Caco-2 (cell line): ENCODE measurements around the gene ARHGAP27. TPM values are rescaled to one million over a fixed set of nuclear protein-coding genes. Genes with fewer than 3 reads are reported as not detected.
A peak's percentile ranks its signal among the peaks of the same experiment; 100 is the strongest.

Experiments
- BruUV-seq: library from RNA; stranded (reverse); fragments of 400-500 nt; replicated peaks from 2 replicates; lab custom pipeline; 2021; lab: Mats Ljungman, UMichigan
- CTCF ChIA-PET: fragments of 300-600 bp; sonication (Branson Sonifier 250); formaldehyde crosslinking; loops from one replicate; lab custom pipeline; 2022; ENCODE audit warnings: antibody characterized with exemption; lab: Charles Lee
- POLR2A ChIA-PET: fragments of 300-600 bp; sonication (Branson Sonifier 250); formaldehyde crosslinking; loops from one replicate; lab custom pipeline; 2022; ENCODE audit warnings: antibody characterized with exemption; lab: Charles Lee
- DNase-seq, 2 experiments: peaks; one replicate each; pipeline versions ENCODE4 v3.0.0 to v3.0.0-alpha.2; 2020 to 2022
- H3K27me3 ChIP-seq: replicated peaks from 2 replicates; pipeline ENCODE4 v1.6.0; 2011; ENCODE audit warnings: low read length; ENCODE audit not compliant: control insufficient read depth, insufficient read depth
- H3K36me3 ChIP-seq: 2 replicates; pipeline ENCODE4 v1.5.1; 2011; ENCODE audit warnings: low read length; ENCODE audit not compliant: control insufficient read depth, insufficient read depth
- H3K4me1 ChIP-seq: fragments of 250-450 bp; sonication (Bioruptor Pico); 2 replicates; pipeline ENCODE4 v1.5.1; 2020; ENCODE audit warnings: mild to moderate bottlenecking
- H3K4me3 ChIP-seq: 2 replicates; pipeline ENCODE4 v1.5.1; 2011; ENCODE audit warnings: low read depth, mild to moderate bottlenecking, control low read depth, low read length
- H3K9me3 ChIP-seq: fragments of 250-450 bp; sonication (Bioruptor Pico); 2 replicates; pipeline ENCODE4 v1.5.1; 2020; ENCODE audit warnings: mild to moderate bottlenecking, moderate library complexity
- H3K27ac Mint-ChIP-seq: one replicate; pipeline ENCODE4 v1.8.0; 2022; ENCODE audit warnings: mixed read lengths; ENCODE audit not compliant: unreplicated experiment
- H3K27me3 Mint-ChIP-seq: one replicate; pipeline ENCODE4 v1.8.0; 2022; ENCODE audit warnings: mixed read lengths; ENCODE audit not compliant: insufficient read depth, unreplicated experiment
- H3K36me3 Mint-ChIP-seq: one replicate; pipeline ENCODE4 v1.8.0; 2022; ENCODE audit warnings: mild to moderate bottlenecking, mixed read lengths; ENCODE audit not compliant: insufficient read depth, unreplicated experiment
- H3K4me1 Mint-ChIP-seq: one replicate; pipeline ENCODE4 v1.8.0; 2022; ENCODE audit warnings: low read depth, mixed read lengths; ENCODE audit not compliant: unreplicated experiment
- H3K4me3 Mint-ChIP-seq: one replicate; pipeline ENCODE4 v1.8.0; 2022; ENCODE audit warnings: mild to moderate bottlenecking, moderate library complexity, mixed read lengths; ENCODE audit not compliant: unreplicated experiment
- H3K9me3 Mint-ChIP-seq: one replicate; pipeline ENCODE4 v1.8.0; 2022; ENCODE audit warnings: mixed read lengths; ENCODE audit not compliant: unreplicated experiment
- CTCF ChIP-seq, 2 experiments: fragments of 200-600 bp in 1 of 2; IDR thresholded peaks; 1 replicate in 1 of 2; 2 replicates in 1 of 2; pipeline versions ENCODE4 v1.5.1 to v1.8.0; 2011 to 2022; ENCODE audit warnings: antibody characterized with exemption in 1 of 2, control low read depth in 1 of 2, inconsistent platforms in 1 of 2, low read depth in 1 of 2, low read length in 1 of 2, mild to moderate bottlenecking in 1 of 2, moderate library complexity in 1 of 2; ENCODE audit not compliant: insufficient read depth in 1 of 2, severe bottlenecking in 1 of 2, unreplicated experiment in 1 of 2
- intact Hi-C: fragments of 100-400 bp; cut with micrococcal nuclease; formaldehyde crosslinking; loops from one replicate; pipeline ENCODE4 v1.10.0; 2022; ENCODE audit not compliant: unreplicated experiment
- total RNA-seq: library from RNA; stranded (reverse); gene quantifications from 2 replicates; pipeline ENCODE4 v1.2.3, GENCODE V29; 2022

Gene ARHGAP27
- total RNA-seq, 1 experiment from 2014 or later: 35.9 TPM

GRCh38 chr17:45380046-45380765 lies 52.5 kb downstream of the ARHGAP27 start:
- intact Hi-C loops: no loop called here
- DNase-seq: no peak
- no peaks in the 10 kb centered on the region for H3K27me3 Mint-ChIP-seq
- H3K27me3 ChIP-seq: no peaks in the 10 kb centered on the region
- no peak overlapping the region for H3K4me3 ChIP-seq
- peaks cover 14% of the 10 kb centered on the region; the same call in 1 of the 2 replicates for H3K4me1 ChIP-seq
- no peak overlapping the region for H3K4me3 Mint-ChIP-seq
- no peaks in the 10 kb centered on the region for H3K9me3 ChIP-seq
- BruUV-seq: no TSS peak
- no peaks in the 10 kb centered on the region for H3K36me3 ChIP-seq
- TF ChIP-seq CTCF (IDR thresholded peaks at IDR 0.05; ENCODE audit: insufficient read depth in 1 of 2, low read depth in 1 of 2, low read length in 1 of 2, severe bottlenecking in 1 of 2, unreplicated experiment in 1 of 2): no peak
- ChIA-PET CTCF (interaction anchor here (0.9 kb wide), 1 partner anchor 103 kb away, joined by 3 read pairs; no protein-coding TSS in a partner anchor), POLR2A (no interaction called here)
- no peak overlapping the region for H3K27ac Mint-ChIP-seq
- no peaks in the 10 kb centered on the region for H3K36me3 Mint-ChIP-seq
- H3K4me1 Mint-ChIP-seq: peaks cover 24% of the 10 kb centered on the region
- no peaks in the 10 kb centered on the region for H3K9me3 Mint-ChIP-seq

DNA sequence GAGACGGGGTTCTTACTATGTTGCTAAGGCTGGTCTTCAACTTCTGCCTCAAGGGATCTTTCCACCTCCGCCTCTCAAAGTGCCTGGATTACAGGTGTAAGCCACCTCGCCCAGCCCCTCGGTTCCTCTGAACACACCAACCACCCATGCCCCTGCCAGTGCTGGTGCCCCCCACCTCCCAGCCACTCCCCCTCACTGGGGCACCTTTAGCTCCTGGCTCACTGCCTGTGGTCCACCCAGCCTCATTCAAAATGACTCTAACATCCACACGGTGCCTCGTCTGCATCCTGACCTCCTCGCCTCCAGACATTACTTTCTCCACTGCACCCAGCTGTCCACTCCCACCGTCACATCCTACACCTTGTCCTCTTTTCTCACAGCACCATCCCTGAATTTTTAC lies 55.3 kb downstream of the ARHGAP27 start:
- Mint-ChIP-seq H3K4me1 (peaks cover 16% of the 10 kb centered on the region), H3K4me3 (no peak overlapping the region), H3K36me3 (peaks cover 2% of the 10 kb centered on the region), H3K27me3 (no peaks in the 10 kb centered on the region), H3K27ac (no peak overlapping the region), H3K9me3 (no peaks in the 10 kb centered on the region)
- H3K9me3 ChIP-seq: no peaks in the 10 kb centered on the region
- no peak for TF ChIP-seq CTCF (IDR thresholded peaks at IDR 0.05; ENCODE audit: insufficient read depth in 1 of 2, low read depth in 1 of 2, low read length in 1 of 2, severe bottlenecking in 1 of 2, unreplicated experiment in 1 of 2)
- intact Hi-C loops: no loop called here
- H3K4me3 ChIP-seq: no peak overlapping the region
- POLR2A ChIA-PET: no interaction called here
- no peak for DNase-seq
- H3K36me3 ChIP-seq: no peaks in the 10 kb centered on the region
- peaks cover 27% of the 10 kb centered on the region for H3K4me1 ChIP-seq
- CTCF ChIA-PET: no interaction called here
- H3K27me3 ChIP-seq: no peaks in the 10 kb centered on the region
- no TSS peak for BruUV-seq

DNA sequence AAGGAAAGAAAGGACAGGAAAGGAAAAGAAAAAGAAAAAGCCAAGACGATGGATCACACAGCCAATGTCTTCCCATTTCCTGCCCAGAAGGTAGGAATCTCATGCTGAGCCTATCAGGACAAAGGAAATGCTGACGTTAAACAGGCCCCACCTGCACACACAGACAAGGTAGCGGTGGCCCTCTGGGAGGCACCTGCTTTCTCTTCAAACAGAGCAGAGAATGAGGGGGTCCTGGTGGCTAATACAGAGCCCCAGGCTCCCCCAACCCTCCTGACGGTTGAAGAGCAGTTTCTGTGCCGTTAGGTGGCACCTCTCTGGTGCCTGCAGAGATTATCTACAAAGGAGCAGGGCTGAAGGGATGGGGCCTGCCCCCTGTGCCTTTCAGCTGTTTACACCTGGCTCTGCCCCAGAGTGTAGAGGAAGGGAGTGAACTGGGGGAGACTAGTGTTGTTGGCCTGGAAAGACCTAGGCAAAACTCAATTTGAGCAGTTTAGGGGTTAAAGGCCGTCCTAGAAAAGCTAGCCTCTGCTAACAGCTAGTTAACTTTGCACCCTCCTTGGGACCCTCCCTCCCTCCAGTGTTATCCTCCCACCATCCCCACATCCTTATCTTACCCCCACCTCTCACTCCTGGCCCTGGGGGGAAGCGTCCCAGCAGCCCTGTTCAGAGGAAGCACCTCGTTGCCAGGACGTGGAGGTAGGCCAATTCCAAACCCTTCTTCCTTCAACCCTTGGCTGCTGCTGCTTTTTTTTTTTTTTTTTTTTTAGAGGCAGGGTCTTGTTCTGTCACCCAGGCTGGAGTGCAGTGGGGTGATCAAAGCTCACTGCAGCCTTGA lies 56.3 kb downstream of the ARHGAP27 start:
- Histone ChIP-seq H3K9me3 (no peaks in the 10 kb centered on the region), H3K4me1 (peaks cover 31% of the 10 kb centered on the region), H3K27me3 (no peaks in the 10 kb centered on the region), H3K4me3 (no peak overlapping the region), H3K36me3 (no peaks in the 10 kb centered on the region)
- intact Hi-C loops: no loop called here
- Mint-ChIP-seq H3K36me3 (peaks cover 11% of the 10 kb centered on the region), H3K27ac (peak overlapping the region; percentile 14), H3K9me3 (no peaks in the 10 kb centered on the region), H3K4me3 (no peak overlapping the region), H3K27me3 (no peaks in the 10 kb centered on the region), H3K4me1 (peaks cover 22% of the 10 kb centered on the region)
- CTCF ChIA-PET: interaction anchor here (0.5 kb wide), 1 partner anchor 223 kb away, joined by 4 read pairs; no protein-coding TSS in a partner anchor
- BruUV-seq: no TSS peak
- no peak for DNase-seq
- POLR2A ChIA-PET: no interaction called here
- TF ChIP-seq CTCF (IDR thresholded peaks at IDR 0.05; ENCODE audit: insufficient read depth in 1 of 2, low read depth in 1 of 2, low read length in 1 of 2, severe bottlenecking in 1 of 2, unreplicated experiment in 1 of 2): no peak
